ENCODE results near the gene TMOD2.

DNA sequence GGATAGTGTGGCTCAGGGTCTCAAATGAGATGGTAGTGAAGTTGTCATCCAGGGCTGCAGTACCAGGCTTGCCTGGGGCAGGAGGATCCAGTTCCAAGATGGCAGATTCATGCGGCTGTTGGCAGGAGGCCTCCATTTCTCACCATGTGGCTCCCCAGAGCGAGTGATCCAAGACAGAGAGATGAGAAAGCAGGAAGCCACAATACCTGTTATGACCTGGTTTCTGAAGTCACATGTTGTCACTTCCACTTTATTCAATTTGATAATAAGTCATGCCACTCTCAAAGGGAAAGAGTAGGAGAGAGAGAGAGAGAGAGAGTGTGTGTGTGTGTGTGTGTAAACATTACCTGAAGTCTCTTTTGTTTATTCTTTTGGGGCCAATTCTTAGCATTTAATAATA is 30.1 kb downstream of the TMOD2 start:
- no peak for TF ChIP-seq EP300 (IDR thresholded peaks at IDR 0.05; ENCODE audit: borderline replicate concordance)
- TF ChIP-seq, protein P1, sequence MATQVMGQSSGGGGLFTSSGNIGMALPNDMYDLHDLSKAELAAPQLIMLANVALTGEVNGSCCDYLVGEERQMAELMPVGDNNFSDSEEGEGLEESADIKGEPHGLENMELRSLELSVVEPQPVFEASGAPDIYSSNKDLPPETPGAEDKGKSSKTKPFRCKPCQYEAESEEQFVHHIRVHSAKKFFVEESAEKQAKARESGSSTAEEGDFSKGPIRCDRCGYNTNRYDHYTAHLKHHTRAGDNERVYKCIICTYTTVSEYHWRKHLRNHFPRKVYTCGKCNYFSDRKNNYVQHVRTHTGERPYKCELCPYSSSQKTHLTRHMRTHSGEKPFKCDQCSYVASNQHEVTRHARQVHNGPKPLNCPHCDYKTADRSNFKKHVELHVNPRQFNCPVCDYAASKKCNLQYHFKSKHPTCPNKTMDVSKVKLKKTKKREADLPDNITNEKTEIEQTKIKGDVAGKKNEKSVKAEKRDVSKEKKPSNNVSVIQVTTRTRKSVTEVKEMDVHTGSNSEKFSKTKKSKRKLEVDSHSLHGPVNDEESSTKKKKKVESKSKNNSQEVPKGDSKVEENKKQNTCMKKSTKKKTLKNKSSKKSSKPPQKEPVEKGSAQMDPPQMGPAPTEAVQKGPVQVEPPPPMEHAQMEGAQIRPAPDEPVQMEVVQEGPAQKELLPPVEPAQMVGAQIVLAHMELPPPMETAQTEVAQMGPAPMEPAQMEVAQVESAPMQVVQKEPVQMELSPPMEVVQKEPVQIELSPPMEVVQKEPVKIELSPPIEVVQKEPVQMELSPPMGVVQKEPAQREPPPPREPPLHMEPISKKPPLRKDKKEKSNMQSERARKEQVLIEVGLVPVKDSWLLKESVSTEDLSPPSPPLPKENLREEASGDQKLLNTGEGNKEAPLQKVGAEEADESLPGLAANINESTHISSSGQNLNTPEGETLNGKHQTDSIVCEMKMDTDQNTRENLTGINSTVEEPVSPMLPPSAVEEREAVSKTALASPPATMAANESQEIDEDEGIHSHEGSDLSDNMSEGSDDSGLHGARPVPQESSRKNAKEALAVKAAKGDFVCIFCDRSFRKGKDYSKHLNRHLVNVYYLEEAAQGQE (IDR thresholded peaks at IDR 0.05; ENCODE audit: low read depth) = no peak
- TF ChIP-seq, protein P2, sequence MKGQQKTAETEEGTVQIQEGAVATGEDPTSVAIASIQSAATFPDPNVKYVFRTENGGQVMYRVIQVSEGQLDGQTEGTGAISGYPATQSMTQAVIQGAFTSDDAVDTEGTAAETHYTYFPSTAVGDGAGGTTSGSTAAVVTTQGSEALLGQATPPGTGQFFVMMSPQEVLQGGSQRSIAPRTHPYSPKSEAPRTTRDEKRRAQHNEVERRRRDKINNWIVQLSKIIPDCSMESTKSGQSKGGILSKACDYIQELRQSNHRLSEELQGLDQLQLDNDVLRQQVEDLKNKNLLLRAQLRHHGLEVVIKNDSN (IDR thresholded peaks at IDR 0.05) = no peak
- TF ChIP-seq CREB1 (IDR thresholded peaks at IDR 0.05; ENCODE audit: low read depth) = no peak
- TF ChIP-seq TAF1 (IDR thresholded peaks at IDR 0.05; ENCODE audit: low read depth) = no peak
- no peak for TF ChIP-seq FOXM1 (IDR thresholded peaks at IDR 0.05; ENCODE audit: borderline replicate concordance, low read depth)
- no peak for TF ChIP-seq EGR1 (IDR thresholded peaks at IDR 0.05)
- no peak for TF ChIP-seq ZBTB7A (IDR thresholded peaks at IDR 0.05; ENCODE audit: low read depth)
- TF ChIP-seq YY1 (IDR thresholded peaks at IDR 0.05; ENCODE audit: low read depth) = no peak
- no peak for TF ChIP-seq CEBPB (IDR thresholded peaks at IDR 0.05)
- TF ChIP-seq, protein P3, sequence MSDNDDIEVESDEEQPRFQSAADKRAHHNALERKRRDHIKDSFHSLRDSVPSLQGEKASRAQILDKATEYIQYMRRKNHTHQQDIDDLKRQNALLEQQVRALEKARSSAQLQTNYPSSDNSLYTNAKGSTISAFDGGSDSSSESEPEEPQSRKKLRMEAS (IDR thresholded peaks at IDR 0.05) = no peak
- no peak for TF ChIP-seq TEAD4 (IDR thresholded peaks at IDR 0.05)

All from Ishikawa (cell line).